GM18519 (cell line): Measurements from ENCODE around the gene HDAC1.
"Not testable (repeated sequence)": the region's sequence is repeated elsewhere in the genome, so short reads cannot be mapped to it uniquely, and the experiment has no call there.

Experiments
- ATAC-seq: cut with Tn5 transposase; IDR thresholded peaks from one replicate; pipeline ENCODE4 v1.9.1; 2021; ENCODE audit warnings: mild to moderate bottlenecking, moderate library complexity; ENCODE audit not compliant: unreplicated experiment, low FRiP score

The HDAC1 gene

DNA sequence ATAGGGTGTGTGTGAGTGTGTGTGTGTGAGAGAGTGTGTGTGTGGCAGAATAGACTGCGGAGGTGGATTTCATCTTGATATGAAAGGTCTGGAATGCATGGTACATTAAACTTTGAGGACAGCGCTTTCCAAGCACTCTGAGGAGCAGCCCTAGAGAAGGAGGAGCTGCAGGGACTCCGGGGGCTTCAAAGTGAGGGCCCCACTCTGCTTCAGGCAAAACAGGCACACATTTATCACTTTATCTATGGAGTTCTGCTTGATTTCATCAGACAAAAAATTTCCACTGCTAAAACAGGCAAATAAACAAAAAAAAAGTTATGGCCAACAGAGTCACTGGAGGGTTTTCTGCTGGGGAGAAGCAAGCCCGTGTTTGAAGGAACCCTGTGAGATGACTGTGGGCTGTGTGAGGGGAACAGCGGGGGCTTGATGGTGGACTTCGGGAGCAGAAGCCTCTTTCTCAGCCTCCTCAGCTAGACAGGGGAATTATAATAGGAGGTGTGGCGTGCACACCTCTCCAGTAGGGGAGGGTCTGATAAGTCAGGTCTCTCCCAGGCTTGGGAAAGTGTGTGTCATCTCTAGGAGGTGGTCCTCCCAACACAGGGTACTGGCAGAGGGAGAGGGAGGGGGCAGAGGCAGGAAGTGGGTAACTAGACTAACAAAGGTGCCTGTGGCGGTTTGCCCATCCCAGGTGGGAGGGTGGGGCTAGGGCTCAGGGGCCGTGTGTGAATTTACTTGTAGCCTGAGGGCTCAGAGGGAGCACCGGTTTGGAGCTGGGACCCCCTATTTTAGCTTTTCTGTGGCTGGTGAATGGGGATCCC is 18.3 kb upstream of the HDAC1 start:
- ATAC-seq, result no peak

DNA sequence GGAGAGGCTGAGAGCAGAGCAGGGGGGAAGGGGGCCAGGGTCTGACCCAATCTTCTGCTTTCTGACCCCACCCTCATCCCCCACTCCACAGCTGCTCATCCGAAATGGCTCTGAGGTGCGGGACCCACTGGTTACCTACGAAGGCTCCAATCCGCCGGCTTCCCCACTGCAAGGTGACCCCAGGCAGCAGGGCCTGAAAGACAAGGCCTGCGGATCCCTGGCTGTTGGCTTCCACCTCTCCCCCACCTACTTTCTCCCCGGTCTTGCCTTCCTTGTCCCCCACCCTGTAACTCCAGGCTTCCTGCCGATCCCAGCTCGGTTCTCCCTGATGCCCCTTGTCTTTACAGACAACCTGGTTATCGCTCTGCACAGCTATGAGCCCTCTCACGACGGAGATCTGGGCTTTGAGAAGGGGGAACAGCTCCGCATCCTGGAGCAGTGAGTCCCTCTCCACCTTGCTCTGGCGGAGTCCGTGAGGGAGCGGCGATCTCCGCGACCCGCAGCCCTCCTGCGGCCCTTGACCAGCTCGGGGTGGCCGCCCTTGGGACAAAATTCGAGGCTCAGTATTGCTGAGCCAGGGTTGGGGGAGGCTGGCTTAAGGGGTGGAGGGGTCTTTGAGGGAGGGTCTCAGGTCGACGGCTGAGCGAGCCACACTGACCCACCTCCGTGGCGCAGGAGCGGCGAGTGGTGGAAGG is 17.1 kb upstream of the HDAC1 start:
- no peak for ATAC-seq

DNA sequence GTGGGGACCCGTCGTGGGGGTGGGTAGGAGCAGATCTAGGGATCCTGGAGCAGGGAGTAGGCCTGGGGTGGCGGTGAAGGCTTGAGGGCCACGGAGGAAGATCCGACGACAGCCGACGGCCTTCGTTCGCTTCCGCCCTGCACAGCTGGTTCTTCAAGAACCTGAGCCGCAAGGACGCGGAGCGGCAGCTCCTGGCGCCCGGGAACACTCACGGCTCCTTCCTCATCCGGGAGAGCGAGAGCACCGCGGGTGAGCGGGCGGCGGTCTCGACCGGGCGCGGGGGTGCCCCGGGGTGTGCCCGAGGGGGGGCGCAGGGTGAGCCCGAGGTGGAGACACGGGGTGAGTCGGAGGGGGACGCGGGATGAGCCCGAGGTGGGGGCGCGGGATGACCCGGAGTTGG is 16.5 kb upstream of the HDAC1 start:
- ATAC-seq, result no peak

DNA sequence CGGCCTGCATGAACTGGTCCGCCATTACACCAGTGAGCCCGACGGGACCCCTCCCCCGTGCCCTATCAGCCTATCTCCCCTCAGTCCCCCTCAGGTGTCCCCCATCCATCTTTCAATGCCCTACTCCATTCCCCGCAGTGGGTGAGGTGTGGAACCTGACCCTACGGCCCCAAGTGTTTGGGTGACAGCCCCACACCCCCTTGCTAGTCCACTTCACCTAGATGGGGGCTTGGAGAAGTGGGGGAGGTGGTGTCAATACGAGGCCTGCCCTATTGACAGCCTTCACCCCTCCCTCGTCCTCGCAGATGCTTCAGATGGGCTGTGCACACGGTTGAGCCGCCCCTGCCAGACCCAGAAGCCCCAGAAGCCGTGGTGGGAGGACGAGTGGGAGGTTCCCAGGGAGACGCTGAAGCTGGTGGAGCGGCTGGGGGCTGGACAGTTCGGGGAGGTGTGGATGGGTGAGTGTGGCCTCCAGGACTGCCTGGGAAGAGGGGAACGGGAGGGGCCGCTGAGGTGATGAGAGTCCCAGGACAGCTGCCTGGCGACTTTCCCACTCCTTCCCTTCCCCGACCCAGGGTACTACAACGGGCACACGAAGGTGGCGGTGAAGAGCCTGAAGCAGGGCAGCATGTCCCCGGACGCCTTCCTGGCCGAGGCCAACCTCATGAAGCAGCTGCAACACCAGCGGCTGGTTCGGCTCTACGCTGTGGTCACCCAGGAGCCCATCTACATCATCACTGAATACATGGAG is 15.7 kb upstream of the HDAC1 start:
- no peak for ATAC-seq

DNA sequence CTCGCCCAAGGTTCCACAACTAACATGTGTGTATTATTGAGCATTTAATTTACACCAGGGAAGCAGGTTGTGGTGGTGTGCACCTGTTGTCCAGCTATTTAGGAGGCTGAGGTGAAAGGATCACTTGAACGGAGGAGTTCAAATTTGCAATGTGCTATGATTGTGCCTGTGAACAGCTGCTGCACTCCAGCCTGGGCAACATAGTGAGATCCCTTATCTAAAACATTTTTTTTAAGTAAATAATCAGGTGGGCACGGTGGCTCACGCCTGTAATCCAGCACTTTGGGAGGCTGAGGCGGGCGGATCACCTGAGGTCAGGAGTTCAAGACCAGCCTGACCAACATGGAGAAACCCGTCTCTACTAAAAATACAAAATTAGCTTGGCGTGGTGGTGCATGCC is 7.1 kb upstream of the HDAC1 start:
- not testable (repeated sequence) for ATAC-seq

DNA sequence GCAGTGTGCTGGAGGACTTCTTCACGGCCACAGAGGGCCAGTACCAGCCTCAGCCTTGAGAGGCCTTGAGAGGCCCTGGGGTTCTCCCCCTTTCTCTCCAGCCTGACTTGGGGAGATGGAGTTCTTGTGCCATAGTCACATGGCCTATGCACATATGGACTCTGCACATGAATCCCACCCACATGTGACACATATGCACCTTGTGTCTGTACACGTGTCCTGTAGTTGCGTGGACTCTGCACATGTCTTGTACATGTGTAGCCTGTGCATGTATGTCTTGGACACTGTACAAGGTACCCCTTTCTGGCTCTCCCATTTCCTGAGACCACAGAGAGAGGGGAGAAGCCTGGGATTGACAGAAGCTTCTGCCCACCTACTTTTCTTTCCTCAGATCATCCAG is 6.2 kb upstream of the HDAC1 start:
- ATAC-seq, result no peak

DNA sequence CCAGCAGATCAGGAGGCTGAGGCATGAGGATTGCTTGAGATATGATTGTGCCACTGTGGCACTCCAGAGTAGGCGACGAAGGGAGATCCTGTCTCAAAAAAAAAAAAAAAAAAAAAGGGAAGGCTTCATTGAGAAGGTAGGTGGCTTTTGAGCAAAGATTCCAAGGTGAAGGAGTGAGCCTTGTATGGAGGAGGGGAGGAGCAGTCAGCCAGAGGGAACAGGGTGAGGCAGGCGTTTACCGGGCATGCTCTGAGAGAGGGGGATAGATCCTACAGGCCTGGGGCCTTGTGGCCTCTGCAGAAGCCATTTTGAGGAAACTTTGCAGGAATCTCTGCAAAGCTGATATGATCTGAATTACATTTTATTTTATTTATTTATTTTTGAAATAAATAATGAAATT is 5.1 kb upstream of the HDAC1 start:
- ATAC-seq, result no peak

DNA sequence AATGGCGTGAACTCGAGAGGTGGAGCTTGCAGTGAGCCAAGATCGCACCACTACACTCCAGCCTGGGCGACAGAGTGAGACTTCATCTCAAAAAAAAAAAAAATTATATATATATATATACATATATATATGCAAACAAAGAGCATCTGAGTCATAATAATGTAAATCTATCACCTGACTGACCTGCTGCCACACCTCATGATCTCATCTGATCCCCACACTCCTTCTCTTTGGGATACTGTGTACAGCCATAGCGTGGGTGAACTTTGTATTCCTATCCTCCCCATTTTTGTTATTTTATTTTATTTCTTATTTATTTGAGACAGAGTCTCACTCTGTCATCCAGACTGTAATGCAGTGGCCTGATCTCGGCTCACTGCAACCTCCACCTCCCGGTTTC is 2.6 kb upstream of the HDAC1 start:
- ATAC-seq, result no peak

DNA sequence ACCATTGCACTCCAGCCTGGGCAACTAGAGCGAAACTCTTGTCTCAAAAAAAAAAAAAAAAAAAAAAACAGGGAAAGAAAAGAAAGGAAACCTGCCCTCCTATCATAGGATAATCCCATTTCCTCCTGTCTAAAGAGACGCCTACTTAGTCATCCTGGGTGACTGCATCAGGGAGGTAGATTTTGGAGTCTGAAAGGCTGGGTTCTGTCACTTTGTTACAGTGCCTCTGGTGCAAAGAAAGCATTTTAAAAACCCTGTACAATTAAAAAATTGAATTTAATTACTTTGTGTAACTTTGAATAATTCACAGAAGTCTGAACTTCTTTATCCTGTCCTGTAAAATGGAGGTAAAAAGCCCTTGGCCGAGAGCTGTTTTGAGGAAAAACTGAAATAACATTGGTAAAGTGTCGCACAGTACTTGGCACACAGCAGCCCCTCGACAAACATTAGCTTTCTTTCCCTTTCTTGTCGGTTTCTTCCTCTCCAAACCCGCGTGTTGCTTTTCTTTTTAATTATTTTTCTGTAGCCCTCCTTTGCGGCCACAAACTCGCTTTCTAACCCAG is 657 bp upstream of the HDAC1 start:
- ATAC-seq, result no peak

DNA sequence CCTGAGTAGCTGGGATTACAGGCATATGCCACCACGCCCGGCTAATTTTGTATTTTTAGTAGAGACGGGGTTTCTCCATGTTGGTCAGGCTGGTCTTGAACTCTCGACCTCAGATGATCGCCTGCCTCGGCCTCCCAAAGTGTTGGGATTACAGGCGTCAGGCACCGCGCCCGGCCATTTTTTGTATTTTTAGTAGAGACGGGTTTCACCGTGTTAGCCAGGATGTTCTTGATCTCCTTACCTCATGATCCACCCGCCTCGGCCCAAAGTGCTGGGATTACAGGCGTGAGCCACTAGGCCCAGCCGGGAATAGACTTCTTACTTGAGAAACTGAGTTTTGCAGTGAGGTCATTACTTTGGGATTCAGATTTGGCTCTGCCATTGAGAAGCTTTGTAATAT is 6.3 kb downstream of the HDAC1 start:
- not testable (repeated sequence) for ATAC-seq

DNA sequence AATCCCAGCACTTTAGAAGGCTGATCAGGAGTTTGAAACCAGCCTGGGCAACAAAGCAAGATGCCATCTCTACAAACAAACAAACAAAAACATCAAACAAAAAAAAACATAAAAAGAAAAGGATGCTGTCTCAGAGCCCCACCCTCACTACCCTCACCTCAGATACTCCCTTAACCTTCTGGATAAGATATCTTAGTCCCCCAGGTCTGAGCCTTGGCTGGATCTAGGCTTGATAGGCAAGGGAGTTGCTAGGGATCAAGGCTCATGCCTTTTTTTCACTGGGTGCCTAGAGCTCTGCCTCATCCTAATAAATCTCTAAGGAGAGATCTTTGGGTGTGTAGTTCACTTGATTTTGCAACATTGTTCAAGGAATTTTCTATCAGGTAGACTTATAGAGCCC is 7.4 kb downstream of the HDAC1 start:
- ATAC-seq, result no peak

DNA sequence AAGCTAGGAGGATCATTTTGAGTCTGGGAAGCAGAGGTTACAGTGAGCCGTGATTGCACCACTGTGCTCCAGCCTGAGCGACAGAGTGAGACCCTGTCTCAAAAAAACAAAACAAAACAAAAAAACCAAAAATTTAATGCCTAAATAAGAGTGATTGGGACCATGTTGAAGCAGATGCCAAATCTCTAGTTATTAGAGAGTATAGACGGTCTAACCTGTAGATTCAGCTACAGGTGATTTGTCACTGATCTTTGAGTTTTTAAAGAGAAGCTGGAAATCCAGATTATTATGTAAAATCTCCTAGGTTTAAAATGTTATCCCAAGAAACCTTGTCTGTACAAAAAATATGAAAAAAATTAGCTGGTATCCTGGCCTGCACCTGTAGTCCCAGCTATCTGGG is 11.5 kb downstream of the HDAC1 start:
- ATAC-seq, result no peak

DNA sequence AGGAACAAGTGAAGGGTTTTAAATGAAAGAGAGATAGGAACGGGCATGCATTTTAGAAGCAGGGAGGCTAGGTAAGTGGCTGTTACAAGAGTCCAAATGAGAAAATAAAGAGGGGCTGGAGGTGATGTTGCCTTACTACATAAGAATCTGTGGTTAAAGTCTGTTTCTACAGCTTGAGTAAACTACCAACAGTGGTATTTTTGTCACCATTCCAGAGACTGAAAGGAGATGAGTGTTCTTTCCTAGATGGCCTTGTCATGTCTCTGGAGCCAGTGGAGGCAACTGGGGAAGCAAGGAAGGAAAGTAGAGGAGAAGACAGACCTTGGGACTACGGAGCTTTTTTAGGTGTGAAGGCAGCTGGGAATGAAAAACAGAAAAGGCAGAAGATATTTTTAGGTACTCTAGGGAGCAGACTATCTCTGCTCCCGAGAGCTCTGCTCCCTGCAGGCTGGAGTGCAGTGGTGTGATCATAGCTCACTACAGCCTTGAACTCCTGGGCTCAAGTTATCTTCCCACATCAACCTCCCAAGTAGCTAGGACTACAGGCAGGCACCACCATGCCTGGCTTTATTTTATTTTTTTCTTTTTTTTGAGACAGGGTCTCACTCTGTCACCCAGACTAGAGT is 12.2 kb downstream of the HDAC1 start:
- no peak for ATAC-seq

DNA sequence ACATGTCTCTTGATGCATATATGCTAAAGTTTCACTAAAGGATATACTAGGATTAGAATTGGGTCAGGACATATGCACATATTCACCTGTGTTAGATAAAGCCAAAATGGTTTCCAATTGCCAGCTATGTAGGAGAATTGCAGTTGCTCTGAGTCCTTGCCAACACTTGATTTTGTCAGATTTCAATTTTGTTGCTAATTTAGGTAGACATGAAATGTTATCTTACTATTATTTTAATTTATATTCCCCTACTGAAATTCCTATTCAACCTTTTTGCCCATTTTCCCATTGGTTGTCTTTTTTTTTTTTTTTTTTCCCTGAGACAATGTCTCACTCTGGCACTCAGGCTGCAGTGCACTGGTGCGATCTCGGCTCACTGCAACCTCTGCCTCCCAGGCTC is 13.4 kb downstream of the HDAC1 start:
- no peak for ATAC-seq

DNA sequence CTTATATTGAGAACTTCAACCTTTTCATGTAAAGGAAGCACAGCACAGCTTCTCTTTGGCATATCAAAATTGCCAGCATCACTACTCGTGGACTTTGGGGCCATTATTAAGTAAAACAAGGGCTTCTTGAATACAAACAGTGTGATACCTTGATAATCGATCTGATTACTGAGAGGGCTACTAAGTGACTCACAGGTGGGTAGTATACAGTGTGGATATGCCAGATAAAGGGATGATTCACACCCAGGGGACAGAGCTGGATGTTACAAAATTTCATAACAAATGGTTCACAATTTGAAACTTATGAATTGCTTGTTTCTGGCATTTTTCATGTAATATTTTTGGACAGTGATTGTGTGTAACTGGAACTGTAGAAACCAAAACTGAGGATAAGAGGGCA is 15.4 kb downstream of the HDAC1 start:
- ATAC-seq, result no peak

DNA sequence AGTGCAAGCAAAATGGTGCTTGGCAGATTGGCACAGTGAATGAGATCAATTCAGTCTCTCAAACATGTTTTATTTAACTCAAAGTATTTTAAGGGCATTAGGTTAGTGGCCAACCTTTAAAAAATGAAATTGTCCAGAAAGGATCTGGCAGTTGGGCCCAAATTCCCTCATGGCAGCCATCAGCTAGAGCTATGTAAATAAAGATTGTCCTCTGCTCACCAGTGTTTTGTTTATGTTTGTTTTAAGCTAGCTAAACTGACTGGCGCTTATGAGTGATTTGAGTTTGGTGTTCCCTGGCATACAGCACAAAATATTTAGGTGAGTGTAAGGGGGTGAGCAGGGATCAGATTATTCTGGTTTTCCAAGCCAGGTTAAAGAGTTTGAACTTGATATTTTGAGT is 18.1 kb downstream of the HDAC1 start:
- no peak for ATAC-seq

DNA sequence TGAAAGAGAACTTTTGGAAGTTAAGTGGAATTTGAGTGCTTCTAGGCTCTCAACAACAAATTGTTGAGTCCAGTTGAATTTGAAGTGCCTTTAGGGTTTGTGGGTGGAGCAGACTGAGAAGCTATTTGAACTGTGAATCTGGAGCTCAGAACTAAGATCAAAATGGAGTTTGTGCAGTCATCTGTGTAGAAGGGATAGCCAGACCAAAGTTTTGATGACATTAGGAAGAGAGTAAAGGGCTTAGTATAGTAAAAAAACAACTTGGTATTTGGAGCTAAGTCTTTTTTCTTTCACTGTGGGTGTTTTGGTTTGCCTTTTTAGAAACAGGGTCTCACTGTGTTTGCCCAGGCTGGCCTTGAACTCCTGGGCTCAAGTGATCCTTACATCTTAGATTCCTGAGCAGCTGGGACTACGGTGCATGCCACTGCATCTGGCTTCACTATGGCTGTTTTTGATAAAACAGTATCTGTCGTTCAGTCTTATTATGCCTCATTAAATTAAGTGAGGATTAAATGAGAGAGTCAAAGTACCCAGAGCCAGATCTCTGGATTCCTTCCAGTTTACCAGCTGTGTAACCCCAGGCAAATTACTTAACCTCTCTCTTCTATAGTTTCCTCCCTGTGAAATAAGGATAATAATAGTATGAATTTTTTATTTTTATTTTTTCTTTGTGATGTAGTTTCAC is 20.0 kb downstream of the HDAC1 start:
- ATAC-seq, result no peak

DNA sequence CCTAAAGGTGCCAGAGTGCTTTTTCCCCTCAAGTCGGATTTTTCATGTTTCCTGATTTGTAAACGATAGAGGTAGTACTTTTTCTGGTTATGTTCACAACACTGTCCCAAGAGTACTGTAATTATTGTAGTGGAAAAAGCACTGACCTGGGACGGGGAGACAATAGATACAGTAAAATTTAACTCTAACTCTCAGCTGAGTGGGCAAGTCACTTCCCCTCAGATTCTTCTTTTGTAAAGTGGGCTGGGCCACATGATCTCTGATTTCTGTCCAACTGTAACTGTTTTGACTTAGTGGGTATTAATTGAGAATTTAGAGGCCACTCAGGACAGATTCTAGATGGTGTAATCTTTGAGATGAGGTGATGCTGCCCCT is 25.0 kb downstream of the HDAC1 start:
- ATAC-seq, result no peak

DNA sequence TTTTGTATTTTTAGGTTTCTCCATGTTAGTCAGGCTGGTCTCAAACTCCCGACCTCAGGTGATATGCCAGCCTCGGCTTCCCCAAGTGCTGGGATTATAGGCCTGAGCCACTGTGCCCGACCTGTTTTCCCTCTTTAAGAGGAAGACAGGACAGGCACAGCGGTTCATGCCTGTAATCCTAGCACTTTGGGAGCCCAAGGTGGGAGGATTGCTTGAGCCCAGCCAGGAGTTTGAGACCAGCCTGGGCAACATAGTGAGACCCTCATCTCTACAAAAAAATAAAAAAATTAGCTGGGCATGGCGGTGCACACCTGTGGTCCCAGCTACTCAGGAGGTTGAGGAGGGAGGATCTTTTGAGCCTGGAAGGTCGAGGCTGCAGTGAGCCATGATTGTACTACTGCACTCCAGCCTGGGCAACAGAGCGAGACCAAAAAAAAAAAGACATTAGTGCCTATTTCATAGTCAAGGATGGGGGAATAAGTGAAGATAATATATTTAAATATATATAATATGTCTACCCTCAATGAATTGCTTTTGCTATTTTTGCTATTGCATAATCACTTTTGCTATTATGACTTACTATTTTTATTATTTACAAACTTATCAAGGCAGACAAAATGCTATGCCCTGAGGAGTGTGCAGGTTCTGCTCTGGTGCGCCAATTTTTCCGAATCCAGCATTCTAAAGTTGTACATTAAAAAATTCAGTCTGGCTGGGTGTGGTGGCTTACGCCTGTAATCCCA is 26.4 kb downstream of the HDAC1 start:
- ATAC-seq, result no peak
